PC-9 (cell line): ENCODE data around the gene AUH.

Source experiments
- CTCF ChIP-seq: fragments of 200-600 bp; sonication (generic); conservative IDR thresholded peaks from 2 replicates; pipeline ENCODE4 v1.6.1; 2017; ENCODE audit warnings: mixed run types, antibody characterized with exemption, mild to moderate bottlenecking, moderate library complexity
- EZH2 ChIP-seq: fragments of 200-600 bp; sonication (generic); IDR thresholded peaks from 2 replicates; pipeline ENCODE4 v1.8.0; 2017; ENCODE audit warnings: antibody characterized with exemption, low read depth

- no peak for TF ChIP-seq CTCF
- TF ChIP-seq EZH2: no peak
Measured at GRCh38 chr9:91186632-91187108, 175.0 kb downstream of the AUH start.
